A549 (cell line): Measurements from ENCODE around the gene KAT2B. TPM values are rescaled to one million over a fixed set of nuclear protein-coding genes. Genes with fewer than 3 reads are reported as not detected.
A peak's percentile ranks its signal among the peaks of the same experiment; 100 is the strongest.

ENCODE experiments used
- ATAC-seq, 2 experiments: fragments of 200-7000 bp in 1 of 2; fragments of >200 bp in 1 of 2; cut with Nextera tagmentation in 1 of 2; cut with Tn5 transposase in 1 of 2; 3 replicates each; pipeline versions ENCODE4 v1.8.0 to v1.9.1; 2018 to 2020; ENCODE audit warnings: mild to moderate bottlenecking in 1 of 2, moderate library complexity in 1 of 2
- CTCF ChIA-PET: fragments of 300-600 bp; sonication (Branson Sonifier 250); formaldehyde crosslinking; extraction: SDS; loops from one replicate; lab custom pipeline; 2021; ENCODE audit warnings: antibody characterized with exemption, inconsistent platforms; lab: Yijun Ruan, JAX
- POLR2A ChIA-PET: fragments of 350-600 bp; formaldehyde crosslinking; extraction: SDS; loops from one replicate; lab custom pipeline; 2021; ENCODE audit warnings: antibody characterized with exemption, inconsistent platforms; lab: Yijun Ruan, JAX
- DNase-seq, 2 experiments: peaks; one replicate each; pipeline versions ENCODE4 v3.0.0 to v3.0.0-alpha.2; 2011 to 2016; ENCODE audit warnings: low read depth in 1 of 2, low spot score in 1 of 2
- FAIRE-seq: peaks from 2 replicates; lab custom pipeline; 2011; peaks lifted over from hg19 to GRCh38; lab: Jason Lieb, UNC
- H3K27ac ChIP-seq, 2 experiments: fragments of >200 bp; sonication (Bioruptor Twin); formaldehyde crosslinking; 3 replicates each; pipeline ENCODE4 v1.5.1; 2016 to 2017
- H3K4me1 ChIP-seq: fragments of >200 bp; sonication (Bioruptor Twin); formaldehyde crosslinking; 3 replicates; pipeline ENCODE4 v1.6.1; 2016
- H3K4me2 ChIP-seq: fragments of >200 bp; sonication (Bioruptor Twin); formaldehyde crosslinking; 3 replicates; pipeline ENCODE4 v1.6.1; 2016
- H3K4me3 ChIP-seq: fragments of >200 bp; sonication (Bioruptor Twin); formaldehyde crosslinking; 3 replicates; pipeline ENCODE4 v1.5.1; 2016
- H3K9me3 ChIP-seq: fragments of >200 bp; sonication (Bioruptor Twin); formaldehyde crosslinking; 3 replicates; pipeline ENCODE4 v1.6.1; 2016
- CHD4 ChIP-seq: fragments of 200-600 bp; sonication (generic); IDR thresholded peaks from 2 replicates; pipeline ENCODE4 v1.6.1; 2016; ENCODE audit warnings: antibody characterized with exemption, mild to moderate bottlenecking, borderline replicate concordance
- CTCF ChIP-seq: fragments of >200 bp; sonication (Bioruptor Twin); formaldehyde crosslinking; IDR thresholded peaks from 3 replicates; pipeline ENCODE4 v1.5.1; 2016
- E2F6 ChIP-seq: IDR thresholded peaks from 2 replicates; pipeline ENCODE4 v1.6.1; 2012; ENCODE audit warnings: low read depth, borderline replicate concordance
- ELK1 ChIP-seq: fragments of 150-350 bp; IDR thresholded peaks from 2 replicates; pipeline ENCODE4 v1.6.1; 2014; ENCODE audit warnings: low read depth, mild to moderate bottlenecking, low read length
- FOSB ChIP-seq: fragments of 250-450 bp; sonication (Bioruptor Pico); IDR thresholded peaks from 2 replicates; pipeline ENCODE4 v1.5.0; 2020; ENCODE audit warnings: mild to moderate bottlenecking, moderate library complexity
- FOSL2 ChIP-seq, 2 experiments: fragments of 450-650 bp in 1 of 2; fragments of >200 bp in 1 of 2; sonication (Bioruptor Twin) in 1 of 2; formaldehyde crosslinking; IDR thresholded peaks; 2 replicates each; pipeline versions ENCODE4 v1.5.0 to v1.6.1; 2016 to 2020; ENCODE audit warnings: mild to moderate bottlenecking in 1 of 2, moderate library complexity in 1 of 2
- HES2 ChIP-seq: fragments of >200 bp; sonication (Bioruptor Twin); formaldehyde crosslinking; IDR thresholded peaks from 2 replicates; pipeline ENCODE4 v1.6.1; 2016
- HEYL ChIP-seq: fragments of 250-450 bp; sonication (Bioruptor Pico); IDR thresholded peaks from 2 replicates; pipeline ENCODE4 v1.8.0; 2021; ENCODE audit warnings: mild to moderate bottlenecking, moderate library complexity
- HOXB13 ChIP-seq: fragments of 250-450 bp; sonication (Bioruptor Pico); IDR thresholded peaks from 2 replicates; pipeline ENCODE4 v1.5.0; 2020; ENCODE audit warnings: low read depth, mild to moderate bottlenecking, moderate library complexity
- JUN ChIP-seq, 2 experiments: fragments of >200 bp; sonication (Bioruptor Twin); formaldehyde crosslinking; IDR thresholded peaks; 2 replicates in 1 of 2; 3 replicates in 1 of 2; pipeline ENCODE4 v1.6.1; 2016 to 2017
- KDM1A ChIP-seq: fragments of 200-600 bp; sonication (generic); IDR thresholded peaks from 2 replicates; pipeline ENCODE4 v1.6.1; 2016; ENCODE audit warnings: low read depth, mild to moderate bottlenecking
- MAX ChIP-seq: IDR thresholded peaks from 2 replicates; pipeline ENCODE4 v1.6.1; 2012
- MAZ ChIP-seq: fragments of 150-350 bp; IDR thresholded peaks from 2 replicates; pipeline ENCODE4 v1.6.1; 2014; ENCODE audit warnings: antibody characterized with exemption, low read depth, low read length, borderline replicate concordance
- POLR2A ChIP-seq: IDR thresholded peaks from 2 replicates; pipeline ENCODE4 v1.6.1; 2012; ENCODE audit warnings: mild to moderate bottlenecking, low read length
- RAD21 ChIP-seq, 2 experiments: fragments of >200 bp in 1 of 2; sonication (Bioruptor Twin) in 1 of 2; formaldehyde crosslinking in 1 of 2; IDR thresholded peaks in 1 of 2; conservative IDR thresholded peaks in 1 of 2; 2 replicates in 1 of 2; 3 replicates in 1 of 2; pipeline ENCODE4 v1.6.1; 2012 to 2018; ENCODE audit warnings: inconsistent platforms in 1 of 2
- RARB ChIP-seq: fragments of 250-450 bp; sonication (Bioruptor Pico); IDR thresholded peaks from 2 replicates; pipeline ENCODE4 v1.8.0; 2021; ENCODE audit warnings: mild to moderate bottlenecking, moderate library complexity
- REST ChIP-seq: fragments of 200-600 bp; sonication (generic); IDR thresholded peaks from 2 replicates; pipeline ENCODE4 v1.6.1; 2016; ENCODE audit warnings: antibody characterized with exemption, mild to moderate bottlenecking, moderate library complexity
- WGBS: methylation state at CpG from one replicate; pipeline ENCODE4 v1.1.6; 2017; ENCODE audit errors: missing lambda C conversion rate; 5-methylcytosine and 5-hydroxymethylcytosine counted together
- polyA plus RNA-seq, 4 experiments: library from polyadenylated mRNA; depleted of rRNA in 3 of 4; stranded (reverse); fragments of >200 nt; fragmentation: RNase III in 1 of 4; extraction: RNeasy Plus Mini Kit Qiagen cat#74134 plus additional on column Dnase treatment in 1 of 4; gene quantifications; 2 replicates in 3 of 4; 3 replicates in 1 of 4; pipeline ENCODE4 v1.2.3, GENCODE V29; 2011 to 2017

KAT2B gene
- polyA plus RNA-seq, 2 of the 4 experiments (the other 2 are of a cell fraction), result 7.2 to 11.9 TPM

- no peaks in the 10 kb centered on the region for H3K9me3 ChIP-seq
- WGBS, result 76% methylated on average over 2 of the region's 2 CpGs
- H3K4me3 ChIP-seq, result no peak overlapping the region
- no peak for DNase-seq
- ChIA-PET CTCF (interaction anchor here (1.3 kb wide), 1 partner anchor 9 kb away, joined by 3 read pairs; no protein-coding TSS in a partner anchor), POLR2A (no interaction called here)
- H3K27ac ChIP-seq, result no peak overlapping the region
- FAIRE-seq, result no peak
- no peak overlapping the region for H3K4me2 ChIP-seq
- TF ChIP-seq FOSL2 (IDR thresholded peaks at IDR 0.05) (no peak), FOSL2 (CRISPR knock-in tag; IDR thresholded peaks at IDR 0.05) (no peak), POLR2A (no peak), CTCF (no peak), HOXB13 (CRISPR knock-in tag) (no peak), HES2 (no peak), E2F6 (no peak)
- no peak for ATAC-seq
- H3K4me1 ChIP-seq, result no peaks in the 10 kb centered on the region
These were observed 45.5 kb upstream of the KAT2B start for GRCh38 chr3:19994796-19995195.

GRCh38 chr3:19997502-19997901, 42.7 kb upstream of the KAT2B start:
- TF ChIP-seq MAX, result no peak
- TF ChIP-seq, all 56 proteins: peak for 0
- ChIA-PET POLR2A (no interaction called here), CTCF (no interaction called here)
- WGBS, result 69% methylated on average over 4 of the region's 4 CpGs
- no peaks in the 10 kb centered on the region for H3K9me3 ChIP-seq
- FAIRE-seq, result no peak
- DNase-seq, result no peak
- H3K27ac ChIP-seq, result no peak overlapping the region
- no peak for ATAC-seq
- no peak overlapping the region for H3K4me3 ChIP-seq
- no peaks in the 10 kb centered on the region for H3K4me1 ChIP-seq
- no peak overlapping the region for H3K4me2 ChIP-seq

- no peak overlapping the region for H3K4me3 ChIP-seq
- WGBS, result 48% methylated on average over 3 of the region's 3 CpGs
- ATAC-seq, result no peak
These were observed 38.3 kb upstream of the KAT2B start for GRCh38 chr3:20001932-20002331.

More at GRCh38 chr3:20001932-20002331, 38.3 kb upstream of the KAT2B start:
- Histone ChIP-seq H3K4me2 (no peak overlapping the region), H3K4me1 (no peaks in the 10 kb centered on the region), H3K27ac (no peak overlapping the region), H3K9me3 (no peaks in the 10 kb centered on the region)
- POLR2A ChIA-PET, result no interaction called here
- FAIRE-seq (peak; percentile 54), DNase-seq (no peak)
- TF ChIP-seq KDM1A, result no peak
- no peak for TF ChIP-seq REST
- TF ChIP-seq FOSB (CRISPR knock-in tag), result no peak
- TF ChIP-seq JUN (IDR thresholded peaks at IDR 0.05), result no peak
- TF ChIP-seq MAZ, result no peak
- TF ChIP-seq HEYL (CRISPR knock-in tag), result no peak
- TF ChIP-seq RARB (CRISPR knock-in tag), result no peak
- TF ChIP-seq ELK1, result no peak
- no peak for TF ChIP-seq RAD21 (conservative IDR thresholded peaks at IDR 0.05 in 1 of 2, IDR thresholded peaks at IDR 0.05 in 1 of 2)
- no peak for TF ChIP-seq CHD4
- CTCF ChIA-PET, result no interaction called here
